CD14-positive monocyte (primary cell): ENCODE results near the gene TTLL11. TPM values are rescaled to one million over a fixed set of nuclear protein-coding genes. Genes with fewer than 3 reads are reported as not detected.

Experiments used
- DNase-seq, 3 donors: peaks; one replicate each; pipeline ENCODE4 v3.0.0-alpha.2; 2011 to 2022
- H2AFZ ChIP-seq: 2 replicates; pipeline ENCODE4 v1.6.0; 2012; ENCODE audit warnings: mild to moderate bottlenecking, low read depth, low read length, inconsistent platforms; ENCODE audit not compliant: insufficient read depth, poor library complexity, severe bottlenecking
- H3K27ac ChIP-seq, 2 donors: 1 replicate in 1 of 2; 2 replicates in 1 of 2; pipeline ENCODE4 v1.5.1; 2012 to 2013; ENCODE audit warnings: low read length in 2 of 2, control low read depth in 1 of 2, inconsistent platforms in 1 of 2, low read depth in 1 of 2, mild to moderate bottlenecking in 1 of 2
- H3K27me3 ChIP-seq, 2 donors: one replicate each; pipeline versions ENCODE4 v1.6.0 to v1.6.1; 2011 to 2013; ENCODE audit warnings: low read length in 2 of 2; ENCODE audit not compliant: control insufficient read depth in 2 of 2, insufficient read depth in 2 of 2
- H3K36me3 ChIP-seq, 2 donors: replicated peaks in 1 of 2; 1 replicate in 1 of 2; 2 replicates in 1 of 2; pipeline versions ENCODE4 v1.5.1 to v1.6.1; 2012 to 2013; ENCODE audit warnings: low read length in 2 of 2, control low read depth in 1 of 2, inconsistent platforms in 1 of 2, mild to moderate bottlenecking in 1 of 2; ENCODE audit not compliant: insufficient read depth in 2 of 2, control insufficient read depth in 1 of 2
- H3K4me1 ChIP-seq, 2 donors: 1 replicate in 1 of 2; 2 replicates in 1 of 2; pipeline versions ENCODE4 v1.5.1 to v1.6.1; 2012 to 2013; ENCODE audit warnings: low read length in 2 of 2, control low read depth in 1 of 2, inconsistent platforms in 1 of 2, mild to moderate bottlenecking in 1 of 2, moderate library complexity in 1 of 2; ENCODE audit not compliant: insufficient read depth in 2 of 2, control insufficient read depth in 1 of 2
- H3K4me2 ChIP-seq: replicated peaks from 2 replicates; pipeline ENCODE3; 2012; ENCODE audit warnings: low read length, moderate library complexity, mild to moderate bottlenecking; ENCODE audit not compliant: poor library complexity, severe bottlenecking; ENCODE audit errors: extremely low read depth
- H3K4me3 ChIP-seq, 3 experiments: fragments of 200-600 bp in 1 of 3; sonication (generic) in 1 of 3; replicated peaks in 1 of 3; 1 replicate in 2 of 3; 2 replicates in 1 of 3; pipeline ENCODE4 v1.5.1; 2011 to 2013; ENCODE audit warnings: low read length in 3 of 3, mild to moderate bottlenecking in 3 of 3, control low read depth in 2 of 3, low read depth in 2 of 3, inconsistent platforms in 1 of 3, moderate library complexity in 1 of 3
- H3K79me2 ChIP-seq: 2 replicates; pipeline ENCODE4 v1.6.0; 2012; ENCODE audit warnings: mild to moderate bottlenecking, control low read depth, inconsistent platforms, low read length, moderate library complexity; ENCODE audit not compliant: insufficient read depth
- H3K9ac ChIP-seq: 2 replicates; pipeline ENCODE4 v1.6.0; 2017; ENCODE audit warnings: low read length, mild to moderate bottlenecking; ENCODE audit not compliant: insufficient read depth, poor library complexity, severe bottlenecking
- H3K9me3 ChIP-seq, 2 donors: replicated peaks in 1 of 2; 1 replicate in 1 of 2; 2 replicates in 1 of 2; pipeline versions ENCODE4 v1.5.1 to v1.6.1; 2012 to 2013; ENCODE audit warnings: low read length in 2 of 2, control low read depth in 1 of 2; ENCODE audit not compliant: control insufficient read depth in 1 of 2, insufficient read depth in 1 of 2
- H4K20me1 ChIP-seq: 2 replicates; pipeline ENCODE4 v1.6.0; 2012; ENCODE audit warnings: mild to moderate bottlenecking, low read length, control low read depth, moderate library complexity; ENCODE audit not compliant: insufficient read depth
- H3K27ac Mint-ChIP-seq, 7 donors: one replicate each; pipeline ENCODE4 v1.8.0; 2020; ENCODE audit warnings: mild to moderate bottlenecking in 7 of 7, mixed read lengths in 7 of 7, moderate library complexity in 6 of 7, inconsistent platforms in 2 of 7
- H3K27me3 Mint-ChIP-seq, 3 donors: one replicate each; pipeline ENCODE4 v1.8.0; 2021 to 2022; ENCODE audit warnings: low read depth in 3 of 3, mild to moderate bottlenecking in 3 of 3, mixed read lengths in 3 of 3, moderate library complexity in 3 of 3, inconsistent platforms in 1 of 3
- H3K36me3 Mint-ChIP-seq, 2 donors: one replicate each; pipeline ENCODE4 v1.8.0; 2020; ENCODE audit warnings: mixed read lengths in 2 of 2, inconsistent platforms in 1 of 2, mild to moderate bottlenecking in 1 of 2
- H3K4me1 Mint-ChIP-seq: one replicate; pipeline ENCODE4 v1.8.0; 2020; ENCODE audit warnings: mild to moderate bottlenecking, mixed read lengths
- H3K4me3 Mint-ChIP-seq, 2 donors: one replicate each; pipeline ENCODE4 v1.8.0; 2020; ENCODE audit warnings: mild to moderate bottlenecking in 2 of 2, mixed read lengths in 2 of 2, moderate library complexity in 1 of 2
- H3K9me3 Mint-ChIP-seq, 7 donors: one replicate each; pipeline ENCODE4 v1.8.0; 2020 to 2022; ENCODE audit warnings: mixed read lengths in 7 of 7, mild to moderate bottlenecking in 6 of 7, moderate library complexity in 6 of 7, inconsistent platforms in 2 of 7
- WGBS: methylation state at CpG from one replicate; pipeline ENCODE4 v1.1.5; 2013; ENCODE audit warnings: missing lambda C conversion rate; ENCODE audit not compliant: insufficient coverage; 5-methylcytosine and 5-hydroxymethylcytosine counted together
- intact Hi-C, 2 donors: fragments of 100-400 bp; cut with micrococcal nuclease; formaldehyde crosslinking; loops; one replicate each; pipeline versions ENCODE4 v1.15.0 to v1.15.1; 2023
- polyA plus RNA-seq, 3 donors: library from polyadenylated mRNA; depleted of rRNA in 1 of 3; unstranded in 2 of 3; stranded (reverse) in 1 of 3; fragments of 300-500 nt in 2 of 3; fragments of >200 nt in 1 of 3; fragmentation: Illumina TruSeq in 2 of 3; gene quantifications; 1 replicate in 2 of 3; 2 replicates in 1 of 3; pipeline ENCODE4 v1.2.3, GENCODE V29; 2012 to 2021
- TF ChIP-seq, protein P1 (sequence below): fragments of 200-600 bp; IDR thresholded peaks from one replicate; pipeline ENCODE4 v1.8.0; 2022; ENCODE audit warnings: antibody characterized with exemption, mild to moderate bottlenecking

TTLL11 gene
- polyA plus RNA-seq, 3 donors: 2.9 to 3.5 (median 3.1) TPM

- Histone ChIP-seq H3K4me1 (no peaks in the 10 kb centered on the region), H3K9me3 (peaks cover 0 to 3% of the 10 kb centered on the region in 2 donors), H3K27ac (no peak overlapping the region), H4K20me1 (no peaks in the 10 kb centered on the region), H3K27me3 (no peaks in the 10 kb centered on the region), H3K36me3 (no peaks in the 10 kb centered on the region), H3K4me3 (no peak overlapping the region), H3K4me2 (no peak overlapping the region), H3K79me2 (no peaks in the 10 kb centered on the region), H2AFZ (no peak overlapping the region), H3K9ac (no peak overlapping the region)
- H3K9me3 Mint-ChIP-seq: peaks cover 4 to 12% (median 7%) of the 10 kb centered on the region in 7 donors
- intact Hi-C loops: no loop called here
- TF ChIP-seq, protein P1, sequence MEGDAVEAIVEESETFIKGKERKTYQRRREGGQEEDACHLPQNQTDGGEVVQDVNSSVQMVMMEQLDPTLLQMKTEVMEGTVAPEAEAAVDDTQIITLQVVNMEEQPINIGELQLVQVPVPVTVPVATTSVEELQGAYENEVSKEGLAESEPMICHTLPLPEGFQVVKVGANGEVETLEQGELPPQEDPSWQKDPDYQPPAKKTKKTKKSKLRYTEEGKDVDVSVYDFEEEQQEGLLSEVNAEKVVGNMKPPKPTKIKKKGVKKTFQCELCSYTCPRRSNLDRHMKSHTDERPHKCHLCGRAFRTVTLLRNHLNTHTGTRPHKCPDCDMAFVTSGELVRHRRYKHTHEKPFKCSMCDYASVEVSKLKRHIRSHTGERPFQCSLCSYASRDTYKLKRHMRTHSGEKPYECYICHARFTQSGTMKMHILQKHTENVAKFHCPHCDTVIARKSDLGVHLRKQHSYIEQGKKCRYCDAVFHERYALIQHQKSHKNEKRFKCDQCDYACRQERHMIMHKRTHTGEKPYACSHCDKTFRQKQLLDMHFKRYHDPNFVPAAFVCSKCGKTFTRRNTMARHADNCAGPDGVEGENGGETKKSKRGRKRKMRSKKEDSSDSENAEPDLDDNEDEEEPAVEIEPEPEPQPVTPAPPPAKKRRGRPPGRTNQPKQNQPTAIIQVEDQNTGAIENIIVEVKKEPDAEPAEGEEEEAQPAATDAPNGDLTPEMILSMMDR: no peak
- H3K36me3 Mint-ChIP-seq: no peaks in the 10 kb centered on the region
- no peak for DNase-seq
- no peak overlapping the region for H3K27ac Mint-ChIP-seq
- 57% methylated on average over 1 of the region's 2 CpGs for WGBS
- peaks cover 6% of the 10 kb centered on the region for H3K4me1 Mint-ChIP-seq
- H3K27me3 Mint-ChIP-seq: peaks cover 3 to 8% (median 5%) of the 10 kb centered on the region in 3 donors
- H3K4me3 Mint-ChIP-seq: no peak overlapping the region
Measured at GRCh38 chr9:122102156-122102555, 9.0 kb upstream of the TTLL11 start.

DNA sequence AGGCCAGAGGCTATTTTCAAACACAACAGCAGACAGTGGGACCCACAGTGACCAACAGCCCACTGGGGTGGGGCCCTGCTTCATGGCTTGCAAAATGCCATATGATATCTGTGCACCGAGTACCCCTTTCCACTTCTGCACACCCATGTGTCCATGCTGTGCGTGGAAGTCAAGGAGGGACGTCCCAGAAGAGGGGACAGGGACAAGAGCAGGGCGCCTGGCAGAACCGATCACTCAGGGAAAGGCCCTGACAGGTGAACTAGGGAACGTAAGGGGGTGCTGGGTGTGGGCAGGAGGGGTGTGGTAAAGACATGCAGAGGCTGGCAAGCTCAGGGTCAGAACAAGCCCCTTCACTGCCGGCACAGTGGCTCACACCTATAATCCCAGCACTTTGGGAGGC lies 7.6 kb upstream of the TTLL11 start:
- Histone ChIP-seq H2AFZ (no peak overlapping the region), H3K36me3 (no peaks in the 10 kb centered on the region), H3K4me2 (no peak overlapping the region), H3K27ac (no peak overlapping the region), H3K79me2 (no peaks in the 10 kb centered on the region), H3K4me3 (no peak overlapping the region), H3K4me1 (no peaks in the 10 kb centered on the region), H4K20me1 (no peaks in the 10 kb centered on the region), H3K9me3 (peaks cover 0 to 3% of the 10 kb centered on the region in 2 donors), H3K27me3 (no peaks in the 10 kb centered on the region), H3K9ac (no peak overlapping the region)
- H3K27ac Mint-ChIP-seq: no peak overlapping the region
- TF ChIP-seq, protein P1: no peak
- peaks cover 8 to 13% (median 9%) of the 10 kb centered on the region in 3 donors for H3K27me3 Mint-ChIP-seq
- WGBS: 91% methylated on average over 7 of the region's 7 CpGs
- intact Hi-C loops: loop anchor here in 1 of 2 donors (2.0 kb wide), 1 partner anchor 246 kb away; no protein-coding TSS in a partner anchor
- no peak for DNase-seq
- H3K36me3 Mint-ChIP-seq: no peaks in the 10 kb centered on the region
- H3K4me1 Mint-ChIP-seq: peaks cover 6% of the 10 kb centered on the region
- H3K9me3 Mint-ChIP-seq: peaks cover 4 to 12% (median 7%) of the 10 kb centered on the region in 7 donors
- H3K4me3 Mint-ChIP-seq: no peak overlapping the region
